Measurements from ENCODE around the gene GET3. TPM values are rescaled to one million over a fixed set of nuclear protein-coding genes. Genes with fewer than 3 reads are reported as not detected.

GET3 gene
- total and polyA plus RNA-seq, 12 donors = 37.0 to 121 (median 60.1) TPM

GRCh38 chr19:12721656-12722565, 15.4 kb upstream of the GET3 start:
- no peak for TF ChIP-seq CTCF (IDR thresholded peaks at IDR 0.05)
- 1% methylated on average over 64 to 65 of the region's 65 CpGs for WGBS, 2 donors
- Histone ChIP-seq H3K4me1 (peaks cover 7 to 50% (median 34%) of the 10 kb centered on the region in 9 donors), H3K27ac (peak overlapping the region; percentile 89 to 97 (median 94)), H3K36me3 (peaks cover 0 to 26% (median 8%) of the 10 kb centered on the region in 9 donors), H3K9me3 (no peaks in the 10 kb centered on the region), H3K4me3 (peak overlapping the region; percentile 58 to 83 (median 70)), H3K27me3 (no peaks in the 10 kb centered on the region)
- peak; percentile 62 to 68 for DNase-seq
- ATAC-seq = peak; percentile 36 to 72 (median 54)
- intact Hi-C loops (cut with DNase I) = loop anchor here in 4 of 10 donors (1.0 to 5.0 kb wide), 4 partner anchors 12 to 70 kb away; partner anchors contain the start of genes DHPS (in 1 of the 4), GET3 (in 1 of the 4), JUNB (in 1 of the 4) and TRIR (in 1 of the 4)

GRCh38 chr19:12722566-12723380, 14.5 kb upstream of the GET3 start:
- intact Hi-C loops (cut with DNase I) = loop anchor here in 4 of 10 donors (1.0 to 5.0 kb wide), 4 partner anchors 12 to 70 kb away; partner anchors contain the start of genes DHPS (in 1 of the 4), GET3 (in 1 of the 4), JUNB (in 1 of the 4) and TRIR (in 1 of the 4)
- ATAC-seq (peak; percentile 87 to 97 (median 94)), DNase-seq (peak; percentile 93 to 99)
- 0 to 1% methylated on average over 32 of the region's 32 CpGs for WGBS, 2 donors
- peaks cover 0 to 22% (median 8%) of the 10 kb centered on the region in 9 donors for H3K36me3 ChIP-seq
- no peaks in the 10 kb centered on the region for H3K9me3 ChIP-seq
- H3K4me1 ChIP-seq = peaks cover 7 to 50% (median 34%) of the 10 kb centered on the region in 9 donors
- no peak for TF ChIP-seq CTCF (IDR thresholded peaks at IDR 0.05)
- peak overlapping the region; percentile 89 to 97 (median 94) for H3K27ac ChIP-seq
- H3K27me3 ChIP-seq = no peaks in the 10 kb centered on the region
- peak overlapping the region; percentile 58 to 83 (median 70) for H3K4me3 ChIP-seq

GRCh38 chr19:12723381-12723640, 14.0 kb upstream of the GET3 start:
- Histone ChIP-seq H3K9me3 (no peaks in the 10 kb centered on the region), H3K27ac (peak overlapping the region in 9 of 10 donors; percentile 91 to 97 (median 95)), H3K27me3 (no peaks in the 10 kb centered on the region), H3K4me3 (peak overlapping the region; percentile 40 to 83 (median 70)), H3K36me3 (peaks cover 0 to 22% (median 7%) of the 10 kb centered on the region in 9 donors), H3K4me1 (peaks cover 7 to 50% (median 34%) of the 10 kb centered on the region in 9 donors)
- no peak for DNase-seq
- no peak for TF ChIP-seq CTCF (IDR thresholded peaks at IDR 0.05)
- no peak for ATAC-seq
- intact Hi-C loops (cut with DNase I) = loop anchor here in 3 of 10 donors (2.0 to 5.0 kb wide), 3 partner anchors 13 to 69 kb away; partner anchors contain the start of genes DHPS (in 1 of the 3), GET3 (in 1 of the 3) and JUNB (in 1 of the 3)
- WGBS, 2 donors = 3 to 4% methylated on average over 7 of the region's 7 CpGs
